Measurements from ENCODE around the gene HOXB2. TPM values are rescaled to one million over a fixed set of nuclear protein-coding genes. Genes with fewer than 3 reads are reported as not detected.

Gene HOXB2
- polyA plus RNA-seq, 3 donors = 1.6 to 3.8 (median 3.3) TPM

GRCh38 chr17:48520631-48521079 lies 24.3 kb downstream of the HOXB2 start:
- Histone ChIP-seq H3K4me1 (ENCODE audit: control insufficient read depth in 1 of 2, insufficient read depth in 2 of 2, low read length in 2 of 2) (no peaks in the 10 kb centered on the region), H4K20me1 (ENCODE audit: insufficient read depth, low read length) (no peaks in the 10 kb centered on the region), H3K9me3 (replicated peaks in 1 of 2; ENCODE audit: control insufficient read depth in 1 of 2, insufficient read depth in 1 of 2, low read length in 2 of 2) (no peaks in the 10 kb centered on the region), H3K4me2 (replicated peaks; ENCODE audit: extremely low read depth, low read length, poor library complexity, severe bottlenecking) (no peak overlapping the region), H3K79me2 (ENCODE audit: insufficient read depth, low read length) (no peaks in the 10 kb centered on the region), H3K36me3 (replicated peaks in 1 of 2; ENCODE audit: control insufficient read depth in 1 of 2, insufficient read depth in 2 of 2, low read length in 2 of 2) (no peaks in the 10 kb centered on the region), H3K9ac (ENCODE audit: insufficient read depth, low read length, poor library complexity, severe bottlenecking) (no peak overlapping the region), H3K4me3 (replicated peaks in 1 of 3; ENCODE audit: low read depth in 2 of 3, low read length in 3 of 3) (no peak overlapping the region), H3K27me3 (ENCODE audit: control insufficient read depth in 2 of 2, insufficient read depth in 2 of 2, low read length in 2 of 2) (peaks cover 8 to 38% of the 10 kb centered on the region in 2 donors), H3K27ac (ENCODE audit: low read depth in 1 of 2, low read length in 2 of 2) (no peak overlapping the region), H2AFZ (ENCODE audit: insufficient read depth, low read depth, low read length, poor library complexity, severe bottlenecking) (no peak overlapping the region)
- Mint-ChIP-seq H3K4me3 (no peak overlapping the region), H3K27ac (no peak overlapping the region), H3K36me3 (no peaks in the 10 kb centered on the region), H3K4me1 (peaks cover 4% of the 10 kb centered on the region), H3K27me3 (ENCODE audit: low read depth in 3 of 3) (peaks cover 25 to 62% (median 43%) of the 10 kb centered on the region in 3 donors), H3K9me3 (peaks cover 0 to 1% (median 0%) of the 10 kb centered on the region in 7 donors)
- no peak for DNase-seq
- intact Hi-C loops (cut with micrococcal nuclease) = no loop called here
- no CpG with 5 or more reads among the region's 1 CpG for WGBS (ENCODE audit: insufficient coverage)
- no peak for TF ChIP-seq CTCF (IDR thresholded peaks at IDR 0.05)

GRCh38 chr17:48519427-48519826 lies 25.5 kb downstream of the HOXB2 start:
- 90% methylated on average over 3 of the region's 5 CpGs for WGBS (ENCODE audit: insufficient coverage)
- H3K36me3 Mint-ChIP-seq = no peaks in the 10 kb centered on the region
- H3K36me3 ChIP-seq (replicated peaks in 1 of 2; ENCODE audit: control insufficient read depth in 1 of 2, insufficient read depth in 2 of 2, low read length in 2 of 2) = no peaks in the 10 kb centered on the region
- no peaks in the 10 kb centered on the region for H4K20me1 ChIP-seq (ENCODE audit: insufficient read depth, low read length)
- H3K9ac ChIP-seq (ENCODE audit: insufficient read depth, low read length, poor library complexity, severe bottlenecking) = no peak overlapping the region
- H3K4me3 ChIP-seq (replicated peaks in 1 of 3; ENCODE audit: low read depth in 2 of 3, low read length in 3 of 3) = no peak overlapping the region
- no peak overlapping the region for H3K4me3 Mint-ChIP-seq
- peaks cover 5 to 31% of the 10 kb centered on the region in 2 donors for H3K27me3 ChIP-seq (ENCODE audit: control insufficient read depth in 2 of 2, insufficient read depth in 2 of 2, low read length in 2 of 2)
- H2AFZ ChIP-seq (ENCODE audit: insufficient read depth, low read depth, low read length, poor library complexity, severe bottlenecking) = no peak overlapping the region
- no peak overlapping the region for H3K27ac ChIP-seq (ENCODE audit: low read depth in 1 of 2, low read length in 2 of 2)
- H3K4me2 ChIP-seq (replicated peaks; ENCODE audit: extremely low read depth, low read length, poor library complexity, severe bottlenecking) = no peak overlapping the region
- peaks cover 4% of the 10 kb centered on the region for H3K4me1 Mint-ChIP-seq
- H3K9me3 ChIP-seq (replicated peaks in 1 of 2; ENCODE audit: control insufficient read depth in 1 of 2, insufficient read depth in 1 of 2, low read length in 2 of 2) = no peaks in the 10 kb centered on the region
- H3K79me2 ChIP-seq (ENCODE audit: insufficient read depth, low read length) = no peaks in the 10 kb centered on the region
- H3K27me3 Mint-ChIP-seq (ENCODE audit: low read depth in 3 of 3) = peaks cover 20 to 61% (median 37%) of the 10 kb centered on the region in 3 donors
- H3K4me1 ChIP-seq (ENCODE audit: control insufficient read depth in 1 of 2, insufficient read depth in 2 of 2, low read length in 2 of 2) = no peaks in the 10 kb centered on the region
- TF ChIP-seq CTCF (IDR thresholded peaks at IDR 0.05) = no peak
- H3K27ac Mint-ChIP-seq = no peak overlapping the region
- H3K9me3 Mint-ChIP-seq = peaks cover 0 to 2% (median 0%) of the 10 kb centered on the region in 7 donors
- no peak for DNase-seq
- intact Hi-C loops (cut with micrococcal nuclease) = no loop called here

Measured in CD14-positive monocyte (primary cell).